Stimulated activated CD4-positive, alpha-beta T cell treated with anti-CD3 and anti-CD28 coated beads, TNF-alpha, amount 100 ng/mL, for 24 hours (primary cell): ENCODE measurements around the gene ZNF26.
"Not testable (repeated sequence)": the region's sequence is repeated elsewhere in the genome, so short reads cannot be mapped to it uniquely, and the experiment has no call there.

ENCODE experiments used
- DNase-seq, 3 experiments: peaks; one replicate each; pipeline ENCODE4 v3.0.0-alpha.2; 2020; ENCODE audit warnings: low read depth in 3 of 3

Gene ZNF26, protein sequence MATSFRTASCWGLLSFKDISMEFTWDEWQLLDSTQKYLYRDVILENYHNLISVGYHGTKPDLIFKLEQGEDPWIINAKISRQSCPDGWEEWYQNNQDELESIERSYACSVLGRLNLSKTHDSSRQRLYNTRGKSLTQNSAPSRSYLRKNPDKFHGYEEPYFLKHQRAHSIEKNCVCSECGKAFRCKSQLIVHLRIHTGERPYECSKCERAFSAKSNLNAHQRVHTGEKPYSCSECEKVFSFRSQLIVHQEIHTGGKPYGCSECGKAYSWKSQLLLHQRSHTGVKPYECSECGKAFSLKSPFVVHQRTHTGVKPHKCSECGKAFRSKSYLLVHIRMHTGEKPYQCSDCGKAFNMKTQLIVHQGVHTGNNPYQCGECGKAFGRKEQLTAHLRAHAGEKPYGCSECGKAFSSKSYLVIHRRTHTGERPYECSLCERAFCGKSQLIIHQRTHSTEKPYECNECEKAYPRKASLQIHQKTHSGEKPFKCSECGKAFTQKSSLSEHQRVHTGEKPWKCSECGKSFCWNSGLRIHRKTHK

DNA sequence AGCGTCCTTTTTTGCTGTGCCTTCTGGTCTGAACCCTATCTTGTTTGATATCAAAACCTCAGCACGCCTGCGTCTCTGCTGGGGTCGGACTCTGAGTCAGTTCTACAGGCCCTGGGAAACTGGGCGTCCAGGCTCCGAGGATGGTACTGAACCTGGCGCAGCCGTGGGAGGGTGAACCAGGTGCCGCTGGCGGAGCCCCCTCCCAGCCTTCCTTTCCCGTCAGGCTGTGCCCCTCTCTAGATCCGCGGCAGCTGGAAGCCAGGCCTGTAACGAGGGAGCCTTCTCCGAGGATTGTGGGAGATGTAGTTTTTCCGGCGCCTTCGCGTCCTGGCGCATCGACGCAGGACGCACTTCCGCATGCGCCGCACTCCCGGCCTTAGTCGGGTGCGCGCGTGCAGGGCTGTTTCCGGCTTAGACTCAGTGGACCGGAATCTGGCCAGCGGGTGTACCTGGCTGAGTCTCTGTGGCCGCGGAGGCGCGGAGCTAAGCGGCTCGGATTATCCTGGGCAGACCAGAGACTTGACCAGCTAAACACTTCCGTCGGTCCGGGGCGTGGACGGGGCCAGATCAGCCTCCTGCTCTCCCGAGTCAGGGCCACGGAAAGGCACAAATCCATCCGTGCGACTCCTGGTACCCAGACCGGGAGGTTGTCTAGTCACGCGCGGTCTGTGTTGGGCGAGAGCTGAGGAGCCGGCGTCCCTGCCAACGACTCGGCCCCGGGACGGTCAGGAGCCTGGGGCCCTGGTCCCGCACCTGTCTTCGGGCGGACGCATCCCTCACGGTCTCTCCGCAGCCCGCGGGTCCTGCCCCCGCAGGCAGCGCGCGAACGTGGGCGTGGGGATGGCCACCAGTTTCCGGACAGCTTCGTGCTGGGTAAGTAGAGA, at the start of gene ZNF26:
Gene ZNF26 (plus strand): TSS at position 367 of the 884 bp plus-strand sequence. CDS start 474 bp downstream, at position 841.
- DNase-seq, result peak; percentile 78 to 86 (median 79)

DNA sequence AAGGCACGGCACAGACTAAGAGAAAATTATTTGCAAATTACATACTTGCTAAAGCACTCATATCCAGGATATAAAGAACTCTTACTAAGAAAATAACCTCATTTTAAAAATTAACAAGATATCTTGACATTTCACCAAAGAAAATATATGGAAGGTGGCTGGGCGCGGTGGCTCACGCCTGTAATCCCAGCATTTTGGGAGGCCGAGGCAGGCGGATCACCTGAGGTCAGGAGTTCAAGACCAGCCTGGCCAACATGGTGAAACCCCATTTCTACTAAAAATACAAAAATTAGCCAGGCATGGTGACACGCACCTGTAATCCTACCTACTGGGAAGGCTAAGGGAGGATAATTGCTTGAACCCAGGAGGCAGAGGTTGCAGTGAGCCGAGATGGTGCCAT, 49.2 kb upstream of the ZNF26 start:
- not testable (repeated sequence) for DNase-seq

DNA sequence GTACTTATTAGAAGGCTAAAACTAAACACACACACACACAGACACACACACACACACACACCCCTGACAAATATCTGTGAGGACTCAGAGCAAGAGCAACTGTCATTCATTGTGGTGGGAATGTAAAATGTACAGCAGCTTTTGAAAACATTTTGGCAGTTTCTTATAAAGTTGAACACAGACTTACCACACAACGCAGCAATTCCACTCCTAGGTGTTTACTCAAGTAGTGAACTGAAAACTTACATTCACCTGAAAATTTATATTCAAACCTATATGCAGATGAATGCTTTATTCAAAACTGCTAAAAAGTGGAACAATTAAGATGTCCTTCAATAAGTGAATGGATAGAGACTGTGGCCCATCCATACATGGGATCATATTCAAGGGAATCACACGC, 48.7 kb upstream of the ZNF26 start:
- no peak for DNase-seq

DNA sequence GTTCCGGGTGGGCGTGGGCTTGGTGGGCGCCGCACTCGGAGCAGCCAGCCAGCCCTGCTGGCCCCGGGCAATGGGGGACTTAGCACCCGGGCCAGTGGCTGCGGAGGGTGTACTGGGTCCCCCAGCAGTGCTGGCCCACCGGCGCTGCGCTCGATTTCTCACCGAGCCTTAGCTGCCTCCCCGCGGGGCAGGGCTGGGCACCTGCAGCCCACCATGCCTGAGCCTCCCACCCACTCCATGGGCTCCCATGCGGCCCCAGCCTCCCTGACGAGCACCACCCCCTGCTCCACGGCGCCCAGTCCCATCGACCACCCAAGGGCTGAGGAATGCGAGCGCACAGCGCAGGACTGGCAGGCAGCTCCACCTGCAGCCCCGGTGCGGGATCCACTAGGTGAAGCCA, 47.4 kb upstream of the ZNF26 start:
- not testable (repeated sequence) for DNase-seq

DNA sequence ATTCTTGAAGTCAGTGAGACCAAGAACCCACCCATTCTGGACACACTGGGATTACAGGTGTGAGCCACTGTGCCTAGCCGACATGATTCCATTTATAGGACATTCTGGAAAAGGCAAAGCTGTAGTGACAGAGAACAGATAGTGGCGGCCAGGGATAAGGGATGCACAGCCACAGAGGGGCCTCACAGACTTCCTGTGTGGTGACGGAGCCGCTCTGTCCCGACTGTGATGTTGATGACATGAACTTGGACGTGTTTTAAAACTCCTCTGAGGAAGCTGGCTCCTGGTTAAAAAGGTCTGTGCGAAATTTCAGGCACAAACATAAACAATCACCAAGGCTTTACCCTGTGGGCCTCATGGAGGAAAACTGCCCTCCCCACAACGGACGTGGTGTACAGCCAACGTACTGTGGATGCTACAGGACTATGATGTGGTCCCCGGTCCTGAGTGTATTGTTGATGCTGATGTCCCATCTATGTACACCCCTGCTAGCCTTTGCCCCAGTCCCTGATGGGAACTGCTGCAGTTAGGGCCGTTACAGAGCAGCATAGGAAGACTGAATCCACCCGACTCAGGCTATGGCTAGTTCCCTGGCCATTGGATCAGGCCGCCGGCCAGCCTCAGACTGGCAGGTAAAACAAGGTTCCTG, 46.0 kb upstream of the ZNF26 start:
- no peak for DNase-seq

DNA sequence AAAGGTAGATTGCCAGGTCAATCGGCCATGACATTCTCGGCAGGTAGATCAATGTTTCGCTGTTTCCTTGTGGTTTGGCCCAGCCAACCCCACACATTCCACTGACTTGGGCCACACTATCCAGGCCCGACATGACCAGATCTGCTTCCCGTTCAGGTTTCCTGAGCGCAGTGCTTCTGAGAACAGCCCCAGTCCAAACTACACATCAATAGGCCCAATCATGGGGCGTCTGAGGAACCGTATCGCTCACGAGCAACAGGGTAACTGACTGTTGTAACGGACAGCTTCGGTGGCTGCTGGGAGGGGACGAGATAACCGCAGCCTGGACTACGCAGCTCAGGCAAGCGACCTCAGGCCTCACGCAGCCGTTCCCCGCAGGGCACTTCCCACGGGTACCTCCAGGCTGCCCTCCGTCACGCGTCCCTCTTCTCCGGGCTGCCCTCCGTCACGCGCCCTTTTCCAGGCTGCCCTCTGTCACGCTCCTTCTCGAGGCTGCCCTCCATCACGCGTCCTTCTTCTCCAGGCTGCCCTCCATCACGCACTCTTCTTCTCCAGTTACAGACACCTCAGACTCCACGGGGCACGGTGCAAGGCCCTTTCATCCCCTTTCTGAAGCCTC, 44.7 kb upstream of the ZNF26 start:
- no peak for DNase-seq

DNA sequence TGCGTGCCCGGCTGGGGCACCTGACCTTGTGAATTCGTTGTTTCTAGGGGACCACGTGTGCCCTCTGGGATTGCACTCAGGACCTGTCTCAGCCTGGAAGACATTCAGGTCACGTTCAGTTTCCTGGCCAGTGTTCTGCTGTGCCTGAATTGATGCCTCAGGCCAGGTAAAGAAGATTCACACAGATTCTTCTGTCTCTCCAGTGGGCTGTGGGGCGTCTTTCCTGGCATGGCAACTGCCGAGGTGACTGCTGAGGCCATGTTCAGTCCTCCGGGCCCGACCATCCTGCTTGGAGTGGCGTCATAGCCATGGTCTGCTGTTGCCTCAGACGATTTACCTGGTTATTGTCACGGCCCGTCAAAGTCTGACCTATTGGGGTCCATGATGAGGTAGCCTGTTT, 43.6 kb upstream of the ZNF26 start:
- DNase-seq, result no peak

DNA sequence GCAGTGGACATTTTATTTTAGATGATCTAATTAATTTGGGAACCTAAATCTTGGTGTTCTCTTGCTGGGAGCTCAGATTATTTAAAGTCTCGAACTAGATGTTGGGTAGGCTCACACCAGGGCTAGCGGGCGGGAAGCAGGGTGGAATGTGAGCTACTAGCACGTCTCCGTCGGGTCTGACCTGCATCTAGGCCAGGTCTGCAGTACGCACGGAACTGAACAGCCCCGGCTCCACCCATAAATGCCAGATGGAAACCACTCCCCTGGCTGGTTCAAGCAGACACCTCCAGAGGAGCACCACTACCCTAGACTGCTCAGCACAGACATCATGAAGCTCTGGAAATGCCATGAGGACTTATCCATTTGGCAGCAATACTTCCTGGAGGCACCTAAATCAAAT, 40.4 kb upstream of the ZNF26 start:
- no peak for DNase-seq

DNA sequence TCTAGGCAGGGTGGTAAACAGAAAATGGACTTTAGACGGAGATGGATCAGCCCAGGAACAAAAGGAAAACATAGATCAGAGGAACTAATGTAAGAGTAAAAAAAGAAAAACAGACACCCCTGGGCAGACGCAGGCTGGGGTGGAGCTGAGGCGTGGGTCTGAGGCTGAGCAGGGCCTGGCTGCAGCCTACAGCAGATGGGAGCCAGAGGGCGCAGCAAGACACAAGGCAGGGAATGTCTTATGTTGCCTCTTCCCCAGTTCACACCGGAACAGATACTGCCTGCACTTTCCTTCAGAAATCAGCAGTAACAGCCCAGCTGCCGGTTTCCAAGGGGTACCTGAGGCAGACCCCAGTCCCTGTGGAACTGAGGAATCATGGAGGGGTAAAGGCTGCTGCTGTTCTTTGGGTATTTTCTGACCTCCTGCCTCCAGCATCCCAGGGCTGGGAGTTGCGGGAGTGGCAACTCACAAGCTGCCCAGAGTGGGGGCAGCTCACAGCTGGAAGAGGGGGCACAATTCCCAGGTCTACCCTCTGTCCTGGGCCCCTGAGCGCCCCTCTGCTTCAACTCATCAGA, 39.8 kb upstream of the ZNF26 start:
- DNase-seq, result no peak

DNA sequence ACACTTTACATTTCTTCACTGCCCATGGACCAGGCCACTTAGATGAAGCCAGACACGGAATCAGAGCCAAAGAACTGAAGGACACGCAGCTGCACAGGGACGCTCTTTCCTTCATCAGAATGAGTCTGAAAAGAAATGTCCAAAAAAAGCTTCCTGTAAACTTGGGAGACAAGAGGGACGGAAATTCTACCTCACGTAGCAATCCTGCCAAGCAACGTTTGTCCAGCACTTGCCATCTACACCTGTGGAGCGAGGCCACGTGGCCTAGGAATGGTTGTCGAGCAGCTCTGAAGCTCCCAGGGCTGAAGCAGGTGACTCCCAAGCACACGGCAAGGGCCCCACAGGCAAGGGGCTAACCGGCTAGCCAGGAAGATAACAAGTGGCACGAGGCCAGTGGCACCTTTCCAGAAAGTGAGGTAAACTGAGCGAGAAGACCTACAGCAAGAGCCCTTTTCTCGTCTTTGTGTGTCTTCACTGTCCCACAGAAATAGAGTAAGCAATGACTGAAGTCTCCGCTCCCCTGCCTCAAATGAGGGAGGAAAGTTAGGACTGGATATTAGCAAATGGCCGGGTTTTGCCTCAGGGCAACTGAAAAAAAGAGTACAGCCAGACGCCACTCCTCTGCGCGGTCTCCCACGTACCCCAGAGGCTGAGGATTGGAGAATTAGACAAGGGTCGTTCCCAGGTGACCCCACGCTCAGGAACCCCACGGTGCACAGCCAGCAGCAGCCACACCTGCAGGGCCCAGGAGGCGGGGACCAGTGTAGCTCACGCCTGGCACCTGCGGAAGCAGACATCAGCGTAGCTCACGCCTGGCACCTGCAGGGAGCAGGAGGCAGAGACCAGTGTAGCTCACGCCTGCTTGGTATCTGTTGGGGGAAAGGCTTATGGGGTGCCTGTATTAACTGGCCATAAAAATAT, 37.8 kb upstream of the ZNF26 start:
- DNase-seq, result no peak

DNA sequence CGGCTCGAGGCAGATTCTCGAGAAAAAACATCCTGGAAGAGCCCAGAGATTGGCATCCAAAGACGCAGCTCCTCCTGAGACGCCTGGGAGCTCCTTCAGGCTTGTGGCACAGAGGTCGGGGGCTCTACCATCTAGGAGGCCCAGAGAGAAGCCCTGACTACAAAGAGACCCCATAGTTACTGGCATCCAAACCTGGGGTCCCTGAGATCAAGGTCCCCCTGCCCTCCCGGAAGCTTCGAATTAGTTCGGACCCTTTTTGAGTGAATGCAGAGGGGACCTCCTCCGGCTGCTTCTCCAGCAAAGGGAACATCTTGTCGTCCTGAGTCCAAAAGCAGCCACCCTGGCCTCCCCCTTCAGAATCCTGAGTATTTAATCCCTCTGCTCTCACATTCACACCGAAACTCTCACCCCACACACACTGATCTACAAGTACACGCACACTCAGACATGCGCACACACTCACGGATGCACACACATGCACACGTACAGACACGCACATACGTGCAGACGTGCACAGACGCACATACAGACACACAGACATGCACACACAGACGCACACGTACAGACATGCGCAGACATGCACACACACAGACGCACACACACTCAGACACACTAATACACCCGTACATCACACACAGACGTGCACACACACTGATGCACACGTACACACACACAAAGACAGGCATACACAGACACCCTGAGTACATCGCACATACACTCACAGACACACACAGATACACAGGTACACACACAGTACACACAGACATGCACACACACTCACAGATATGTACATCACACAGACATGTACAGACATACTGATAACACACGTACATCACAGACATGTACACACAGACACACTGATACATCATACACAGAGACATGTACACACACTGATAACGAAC, 36.0 kb upstream of the ZNF26 start:
- DNase-seq, result no peak

DNA sequence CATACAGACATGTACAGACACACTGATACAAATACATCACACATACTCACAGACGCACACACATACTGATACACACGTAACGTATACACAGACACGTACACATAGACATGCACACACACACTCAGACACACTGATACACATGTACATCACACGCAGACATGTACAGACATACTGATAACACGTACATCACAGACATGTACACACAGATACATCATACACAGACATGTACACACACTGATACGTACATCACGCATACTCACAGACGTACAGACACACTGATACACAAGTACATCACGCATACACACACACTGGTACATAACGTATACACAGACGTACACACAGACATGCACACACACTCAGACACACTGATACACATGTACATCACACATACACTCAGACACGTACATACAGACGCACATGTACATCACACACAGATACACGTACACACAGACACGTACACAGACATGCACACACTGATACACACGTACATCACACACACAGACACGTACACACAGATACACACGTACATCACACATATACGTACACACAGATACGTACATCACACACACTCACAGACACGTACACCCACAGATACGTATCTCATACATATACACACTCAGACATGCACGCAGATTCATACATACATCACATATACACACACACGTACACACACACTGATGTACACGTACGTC, 35.2 kb upstream of the ZNF26 start:
- no peak for DNase-seq

DNA sequence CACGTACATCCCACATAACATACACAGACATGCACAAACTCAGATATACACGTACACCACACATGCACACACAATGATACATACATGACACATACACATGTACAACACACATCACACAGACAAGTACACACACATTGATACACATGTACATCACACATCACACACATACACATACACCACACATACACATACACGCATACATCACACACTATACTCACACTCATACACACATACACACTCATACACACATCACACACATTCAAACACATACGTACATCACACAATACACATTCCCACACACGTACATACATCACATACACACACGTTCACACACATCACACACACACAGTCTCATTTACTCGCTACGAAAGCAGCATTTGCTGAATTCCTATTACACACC, 34.5 kb upstream of the ZNF26 start:
- no peak for DNase-seq

DNA sequence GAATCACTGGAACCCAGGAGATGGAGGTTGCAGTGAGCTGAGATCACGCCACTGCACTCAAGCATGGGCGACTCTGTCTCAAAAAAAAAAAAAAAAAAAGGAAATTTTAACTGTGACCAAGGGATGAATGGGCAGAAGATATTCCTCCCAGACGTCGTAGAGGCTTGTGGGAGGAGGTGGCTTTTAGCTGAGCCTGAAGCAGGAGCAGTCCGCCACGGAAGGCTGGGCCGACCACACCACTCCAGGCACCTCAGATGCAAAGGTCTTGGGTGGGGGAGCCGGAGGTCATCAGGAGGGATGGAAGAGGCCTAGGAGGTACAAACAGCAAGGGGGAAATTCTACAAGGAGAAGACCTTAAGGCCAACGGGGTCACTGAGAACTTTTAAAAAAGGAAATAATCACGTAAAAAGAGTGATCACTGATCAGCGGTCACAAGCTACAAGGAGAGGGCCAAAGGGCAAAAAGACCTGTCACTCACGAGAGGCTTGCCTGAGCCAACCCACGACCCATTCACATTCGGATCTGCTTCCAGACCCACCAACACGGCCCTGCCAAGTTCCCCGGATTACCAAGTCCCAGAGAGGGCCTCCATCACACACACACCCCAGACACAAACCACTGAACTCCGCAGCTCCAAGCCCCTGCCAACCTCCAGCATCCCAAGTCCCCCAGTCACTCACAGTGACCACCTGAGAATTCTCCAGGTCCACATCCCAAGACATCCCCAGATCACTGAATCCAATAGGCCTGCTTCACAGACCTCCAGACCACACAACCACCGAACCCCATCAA, 33.6 kb upstream of the ZNF26 start:
- no peak for DNase-seq

DNA sequence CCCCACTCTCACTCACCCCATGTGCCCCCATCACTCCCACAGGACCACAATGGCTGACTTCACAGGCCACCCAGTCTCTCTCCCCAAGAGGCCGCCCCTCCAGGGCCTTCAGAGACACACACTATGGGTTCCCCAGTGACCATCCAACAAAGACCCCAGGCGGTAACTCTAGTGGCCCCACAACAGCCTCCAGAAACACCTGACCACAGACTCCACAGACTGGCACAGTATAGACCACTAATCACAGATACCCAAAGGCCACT, 33.1 kb upstream of the ZNF26 start:
- no peak for DNase-seq

DNA sequence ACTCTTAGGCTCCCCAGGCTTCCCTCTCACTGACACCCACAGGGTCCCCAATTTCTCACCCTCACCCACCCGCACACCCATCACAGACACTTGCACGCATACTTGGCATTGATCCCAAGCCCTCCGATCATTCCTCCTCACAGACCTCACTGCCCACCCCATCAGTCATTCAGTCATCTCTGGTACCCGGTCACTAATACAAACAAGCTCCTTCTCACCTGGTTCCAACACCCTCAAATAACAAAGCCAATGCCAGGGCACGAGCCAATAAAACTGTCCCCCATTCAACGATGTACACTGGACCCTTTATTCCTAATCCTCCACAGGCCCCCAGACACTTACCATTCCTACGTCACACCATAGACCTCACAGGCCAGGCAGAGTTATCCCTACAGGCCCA, 32.4 kb upstream of the ZNF26 start:
- no peak for DNase-seq

DNA sequence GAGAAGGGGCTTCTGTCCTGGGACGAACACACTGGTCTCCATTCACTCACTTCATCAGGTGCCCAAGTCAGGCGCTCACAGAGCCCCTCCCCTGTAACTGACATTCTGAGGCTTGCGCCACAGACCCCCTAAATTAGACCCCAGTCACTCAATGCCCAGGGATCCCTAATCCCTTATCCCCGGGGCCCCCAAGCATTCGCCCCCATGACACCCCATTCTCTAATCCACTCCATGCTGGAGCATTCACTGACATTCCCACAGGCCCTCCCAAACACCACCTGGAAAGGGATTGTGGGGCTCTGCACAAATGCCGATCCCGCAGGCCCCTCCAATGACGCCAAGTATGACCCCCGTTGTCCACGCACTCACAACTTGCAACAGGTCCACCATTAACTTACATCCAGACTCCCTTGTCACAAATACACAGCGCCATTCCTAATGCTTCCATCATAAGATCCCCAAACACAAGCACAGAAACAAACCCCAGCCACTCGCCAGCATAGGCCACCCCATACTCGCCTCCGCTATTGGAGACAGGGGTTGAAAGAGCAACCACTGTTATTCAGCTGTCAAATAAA, 31.6 kb upstream of the ZNF26 start:
- DNase-seq, result no peak
